ENCODE results near the gene JAG2. TPM values are rescaled to one million over a fixed set of nuclear protein-coding genes. Genes with fewer than 3 reads are reported as not detected.
A peak's percentile ranks its signal among the peaks of the same experiment; 100 is the strongest.

JAG2 gene
- total and polyA plus RNA-seq, 2 of the 4 experiments (the other 2 are of a cell fraction): 0.18 to 0.58 TPM

DNA sequence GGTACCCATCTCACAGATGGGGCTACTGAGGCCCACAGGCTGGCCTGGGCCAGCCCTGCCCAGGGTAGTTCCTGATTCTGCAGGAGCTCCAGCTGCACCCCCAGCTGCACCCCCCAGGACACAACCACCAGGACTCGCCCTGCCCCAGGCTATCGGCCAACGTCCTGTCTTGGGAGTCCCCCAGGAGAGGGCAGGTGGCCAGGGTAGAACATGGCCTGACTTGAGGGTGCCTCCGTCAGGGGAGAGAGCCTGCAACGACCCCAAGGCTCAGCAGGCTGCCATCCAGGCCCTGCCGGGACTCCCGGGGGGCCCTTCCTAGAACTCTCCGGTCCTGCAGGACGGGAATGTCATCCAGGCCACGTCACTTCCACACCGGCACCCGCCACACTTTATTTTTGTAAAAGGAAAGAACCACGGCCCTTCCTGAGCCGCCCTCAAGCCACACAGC lies 15.8 kb downstream of the JAG2 start:
- Histone ChIP-seq H3K4ac (ENCODE audit: low read depth, low read length) (no peak overlapping the region), H3K23ac (ENCODE audit: low read depth, low read length) (no peak overlapping the region), H2BK5ac (ENCODE audit: low read depth, low read length, poor library complexity, severe bottlenecking) (no peak overlapping the region), H3K27ac (ENCODE audit: insufficient read depth, low read length) (no peak overlapping the region), H2AK5ac (ENCODE audit: low read depth, low read length) (no peak overlapping the region), H2BK15ac (ENCODE audit: low read depth, low read length) (no peak overlapping the region), H4K5ac (ENCODE audit: low read depth, low read length) (no peak overlapping the region), H2BK20ac (ENCODE audit: low read depth, low read length) (no peak overlapping the region), H4K20me1 (ENCODE audit: insufficient read depth, low read length) (no peaks in the 10 kb centered on the region), H3K18ac (ENCODE audit: low read depth, low read length) (no peak overlapping the region), H3K79me1 (ENCODE audit: low read depth in 1 of 2, low read length in 2 of 2) (no peaks in the 10 kb centered on the region), H3K27me3 (ENCODE audit: control insufficient read depth, insufficient read depth, low read length) (peaks cover 8% of the 10 kb centered on the region; the same call in 1 of the 2 replicates), H3K9me3 (ENCODE audit: control insufficient read depth, insufficient read depth, low read length) (no peaks in the 10 kb centered on the region), H2AFZ (replicated peaks; ENCODE audit: low read length, poor library complexity) (peak overlapping the region; percentile 63), H3K4me2 (ENCODE audit: low read depth, low read length) (no peak overlapping the region), H3K56ac (ENCODE audit: extremely low read depth, insufficient read depth, low read length) (no peak overlapping the region), H3K4me1 (ENCODE audit: control insufficient read depth, insufficient read depth, low read length) (no peaks in the 10 kb centered on the region), H3K4me3 (ENCODE audit: insufficient read depth, low read depth, low read length) (no peak overlapping the region), H4K8ac (ENCODE audit: low read depth in 2 of 2, low read length in 2 of 2) (no peak overlapping the region), H3K9me1 (ENCODE audit: insufficient read depth, low read length) (no peaks in the 10 kb centered on the region), H3K9ac (ENCODE audit: low read depth, low read length) (no peak overlapping the region), H3K36me3 (ENCODE audit: control insufficient read depth, insufficient read depth, low read length) (no peaks in the 10 kb centered on the region), H4K91ac (ENCODE audit: insufficient read depth, low read depth, low read length) (no peak overlapping the region), H2AK9ac (replicated peaks; ENCODE audit: low read depth, low read length, poor library complexity) (no peak overlapping the region), H2BK120ac (ENCODE audit: low read depth, low read length) (no peak overlapping the region), H3K14ac (replicated peaks; ENCODE audit: low read depth, low read length) (no peak overlapping the region)
- intact Hi-C loops (cut with micrococcal nuclease): no loop called here
- POLR2A ChIA-PET (ENCODE audit: unreplicated experiment): no interaction called here
- DNase-seq: no peak
- dilution Hi-C loops (cut with HindIII; ENCODE audit: low sequenced_read_pairs, unreplicated experiment): no loop called here
- TF ChIP-seq, protein P1, sequence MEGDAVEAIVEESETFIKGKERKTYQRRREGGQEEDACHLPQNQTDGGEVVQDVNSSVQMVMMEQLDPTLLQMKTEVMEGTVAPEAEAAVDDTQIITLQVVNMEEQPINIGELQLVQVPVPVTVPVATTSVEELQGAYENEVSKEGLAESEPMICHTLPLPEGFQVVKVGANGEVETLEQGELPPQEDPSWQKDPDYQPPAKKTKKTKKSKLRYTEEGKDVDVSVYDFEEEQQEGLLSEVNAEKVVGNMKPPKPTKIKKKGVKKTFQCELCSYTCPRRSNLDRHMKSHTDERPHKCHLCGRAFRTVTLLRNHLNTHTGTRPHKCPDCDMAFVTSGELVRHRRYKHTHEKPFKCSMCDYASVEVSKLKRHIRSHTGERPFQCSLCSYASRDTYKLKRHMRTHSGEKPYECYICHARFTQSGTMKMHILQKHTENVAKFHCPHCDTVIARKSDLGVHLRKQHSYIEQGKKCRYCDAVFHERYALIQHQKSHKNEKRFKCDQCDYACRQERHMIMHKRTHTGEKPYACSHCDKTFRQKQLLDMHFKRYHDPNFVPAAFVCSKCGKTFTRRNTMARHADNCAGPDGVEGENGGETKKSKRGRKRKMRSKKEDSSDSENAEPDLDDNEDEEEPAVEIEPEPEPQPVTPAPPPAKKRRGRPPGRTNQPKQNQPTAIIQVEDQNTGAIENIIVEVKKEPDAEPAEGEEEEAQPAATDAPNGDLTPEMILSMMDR (conservative IDR thresholded peaks at IDR 0.05; ENCODE audit: low read depth, low read length): no peak
- TF ChIP-seq RCOR1 (IDR thresholded peaks at IDR 0.05; ENCODE audit: insufficient replicate concordance, low read length) (no peak), CEBPB (IDR thresholded peaks at IDR 0.05; ENCODE audit: low read depth, low read length) (no peak), BHLHE40 (IDR thresholded peaks at IDR 0.05; ENCODE audit: low read depth, low read length) (no peak), CHD1 (IDR thresholded peaks at IDR 0.05; ENCODE audit: low read depth, low read length) (no peak), POLR2A (IDR thresholded peaks at IDR 0.05; ENCODE audit: low read depth, low read length) (no peak), RAD21 (IDR thresholded peaks at IDR 0.05; ENCODE audit: low read length) (no peak), SMC3 (IDR thresholded peaks at IDR 0.05; ENCODE audit: low read depth, low read length) (no peak)
- TF ChIP-seq, protein P2, sequence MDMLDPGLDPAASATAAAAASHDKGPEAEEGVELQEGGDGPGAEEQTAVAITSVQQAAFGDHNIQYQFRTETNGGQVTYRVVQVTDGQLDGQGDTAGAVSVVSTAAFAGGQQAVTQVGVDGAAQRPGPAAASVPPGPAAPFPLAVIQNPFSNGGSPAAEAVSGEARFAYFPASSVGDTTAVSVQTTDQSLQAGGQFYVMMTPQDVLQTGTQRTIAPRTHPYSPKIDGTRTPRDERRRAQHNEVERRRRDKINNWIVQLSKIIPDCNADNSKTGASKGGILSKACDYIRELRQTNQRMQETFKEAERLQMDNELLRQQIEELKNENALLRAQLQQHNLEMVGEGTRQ (IDR thresholded peaks at IDR 0.05; ENCODE audit: low read depth, low read length): no peak
- WGBS, 2 experiments (ENCODE audit: extremely low coverage in 2 of 2, insufficient read length in 1 of 2): 59% methylated on average over 5 of the region's 14 CpGs; no CpG with 5 or more reads in 1 of the 2 experiments
- BruUV-seq (replicated peaks): no TSS peak
- in situ Hi-C loops (cut with MboI; ENCODE audit: low sequenced_read_pairs): no loop called here
- CTCF ChIA-PET: interaction anchor here (0.7 kb wide), 1 partner anchor 37 kb away, joined by 3 read pairs; no protein-coding TSS in a partner anchor
- ATAC-seq (ENCODE audit: low read depth): no peak

Measured in IMR-90 (cell line).